ENCODE data around the gene TIMP2. TPM values are rescaled to one million over a fixed set of nuclear protein-coding genes. Genes with fewer than 3 reads are reported as not detected.

Gene TIMP2
- total and polyA plus RNA-seq, 2 experiments from 2014 or later, result 10.6 to 22.5 TPM

DNA sequence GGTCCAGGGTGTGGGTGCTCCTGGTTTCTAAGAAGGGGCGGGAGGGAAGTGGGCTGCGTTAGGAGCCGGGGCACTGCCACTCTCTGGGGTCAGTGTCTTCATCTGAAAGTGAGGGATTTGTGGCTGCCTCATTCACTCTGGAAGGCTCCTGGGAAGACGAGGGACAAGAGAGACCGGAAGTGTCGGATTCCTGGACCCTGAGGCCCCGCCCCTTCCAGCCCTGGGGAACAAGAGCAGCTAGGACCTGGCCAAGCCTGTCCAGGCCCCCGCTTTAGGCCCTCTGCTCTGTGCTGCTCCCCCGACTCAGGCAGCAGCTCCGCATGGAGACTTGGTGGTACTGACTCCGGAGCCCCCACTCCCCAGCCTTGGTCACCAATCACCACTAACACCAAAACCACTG lies 48.0 kb upstream of the TIMP2 start:
- H3K4me2 ChIP-seq, result no peak overlapping the region
- 0 out of 2 replicates have a peak, but pooled peaks cover 4% of the 10 kb centered on the region for H3F3A ChIP-seq (replicated peaks; ENCODE audit: low read depth)
- H3K27ac ChIP-seq (ENCODE audit: low read depth), result no peak overlapping the region
- DNase-seq (ENCODE audit: low spot score) (peak; percentile 60), ATAC-seq (peak; percentile 38)
- no peaks in the 10 kb centered on the region for H3K79me2 ChIP-seq (replicated peaks; ENCODE audit: insufficient read depth)
- Mint-ChIP-seq H3K4me1 (peaks cover 24% of the 10 kb centered on the region), H3K27ac (no peak overlapping the region), H3K9me3 (no peaks in the 10 kb centered on the region), H3K36me3 (ENCODE audit: low read depth) (peaks cover 13% of the 10 kb centered on the region), H3K4me3 (no peak overlapping the region), H3K27me3 (ENCODE audit: insufficient read depth, low read depth, poor library complexity) (peaks cover 17% of the 10 kb centered on the region)
- no peaks in the 10 kb centered on the region for H4K20me1 ChIP-seq (replicated peaks; ENCODE audit: insufficient read depth)
- H3K36me3 ChIP-seq (ENCODE audit: insufficient read depth), result no peaks in the 10 kb centered on the region
- H2AFZ ChIP-seq, result no peak overlapping the region
- H3K27me3 ChIP-seq (ENCODE audit: insufficient read depth), result no peaks in the 10 kb centered on the region
- TF ChIP-seq ETS1 (IDR thresholded peaks at IDR 0.05), result no peak
- no peak for TF ChIP-seq ZNF331 (CRISPR knock-in tag; IDR thresholded peaks at IDR 0.05; ENCODE audit: low read depth)
- TF ChIP-seq ZNF462 (CRISPR knock-in tag; IDR thresholded peaks at IDR 0.05), result no peak
- no peak for TF ChIP-seq STAT1 (IDR thresholded peaks at IDR 0.05; ENCODE audit: unreplicated experiment)
- no peak for TF ChIP-seq CREB1 (CRISPR knock-in tag; IDR thresholded peaks at IDR 0.05; ENCODE audit: low read depth)
- no peak for TF ChIP-seq NANOG (IDR thresholded peaks at IDR 0.05; ENCODE audit: borderline replicate concordance)
- no peak overlapping the region for H3K4me3 ChIP-seq
- no peaks in the 10 kb centered on the region for H3K4me1 ChIP-seq (ENCODE audit: insufficient read depth)
- H3K9me2 ChIP-seq (ENCODE audit: insufficient read depth), result no peaks in the 10 kb centered on the region

All from GM23338 (cell line).